ENCODE measurements around the gene OOEP.

- TF ChIP-seq ZNF274 (IDR thresholded peaks at IDR 0.05; ENCODE audit: low read depth, low read length) (no peak), YY1 (IDR thresholded peaks at IDR 0.05; ENCODE audit: insufficient read depth, insufficient read length) (no peak), SUZ12 (IDR thresholded peaks at IDR 0.05; ENCODE audit: extremely low read depth, insufficient read depth, insufficient read length) (no peak)
These were observed 31.0 kb upstream of the OOEP start for GRCh38 chr6:73400656-73401055.
